NCI-H1436 (cell line): ENCODE measurements around the gene OGN.
A peak's percentile ranks its signal among the peaks of the same experiment; 100 is the strongest.

Experiments used
- DNase-seq: peaks from one replicate; lab custom pipeline; 2025; lab: John Stamatoyannopoulos, UW

Gene OGN

DNA sequence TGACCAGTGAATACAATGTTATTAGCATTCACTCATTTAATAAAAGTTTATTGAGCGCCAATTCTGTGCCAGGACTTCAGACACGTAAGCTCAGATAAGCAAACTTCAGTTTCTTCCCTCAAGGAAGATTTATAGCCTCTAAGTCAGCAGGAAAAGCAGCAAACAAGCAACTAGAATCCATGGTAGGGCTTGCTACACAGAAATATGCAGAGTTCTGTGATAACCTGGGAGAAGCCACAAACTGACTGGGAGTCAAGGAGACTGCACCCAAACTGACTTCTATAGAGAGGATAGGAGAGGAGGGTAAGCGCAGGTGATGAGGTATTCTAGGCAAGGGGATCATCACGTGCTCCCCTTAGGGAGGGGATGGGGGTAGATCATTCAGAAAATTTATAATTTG, 1.4 kb upstream of the OGN start:
- DNase-seq, result no peak

DNA sequence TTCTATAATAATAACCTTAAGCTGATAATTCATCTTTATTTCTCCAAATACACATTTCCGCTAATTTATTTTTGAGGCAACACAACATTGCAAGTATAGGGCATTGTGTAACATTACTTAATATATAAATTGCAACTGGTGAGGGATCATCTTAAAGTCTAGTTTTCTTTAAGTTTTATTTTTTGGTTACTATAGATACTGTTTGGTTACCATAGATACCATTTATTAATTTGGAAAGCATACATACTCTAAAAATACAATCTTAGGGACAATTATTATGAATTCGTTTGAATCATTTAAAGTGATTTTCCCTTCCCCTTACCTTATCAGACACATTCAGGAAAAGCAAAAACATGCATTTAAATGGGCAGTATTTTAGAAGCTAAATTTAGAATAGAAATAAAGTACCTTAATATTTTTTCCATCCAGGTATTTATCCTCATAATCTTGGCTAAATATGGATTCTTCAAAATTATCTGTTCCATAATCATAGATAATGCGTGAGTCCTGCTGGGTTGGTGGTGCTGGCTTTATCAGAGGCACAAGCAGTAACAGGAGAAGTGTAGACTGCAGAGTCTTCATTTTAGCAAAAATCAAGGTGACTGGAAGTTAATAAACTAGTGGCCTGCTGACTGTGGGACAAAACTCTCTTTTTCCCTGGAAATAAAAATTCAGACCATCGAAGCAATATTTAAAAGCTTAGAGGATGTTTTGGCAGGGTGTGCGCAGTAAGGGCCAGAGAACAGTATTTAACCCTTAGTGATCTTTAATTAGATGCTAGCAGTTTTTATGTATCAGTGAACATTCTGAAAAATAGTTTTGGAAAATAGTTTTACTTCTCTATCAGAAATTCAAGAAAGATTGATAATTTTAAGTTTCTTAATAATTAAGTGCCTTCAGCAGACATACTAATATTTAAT, 1.3 kb downstream of the OGN start:
- DNase-seq, result no peak

DNA sequence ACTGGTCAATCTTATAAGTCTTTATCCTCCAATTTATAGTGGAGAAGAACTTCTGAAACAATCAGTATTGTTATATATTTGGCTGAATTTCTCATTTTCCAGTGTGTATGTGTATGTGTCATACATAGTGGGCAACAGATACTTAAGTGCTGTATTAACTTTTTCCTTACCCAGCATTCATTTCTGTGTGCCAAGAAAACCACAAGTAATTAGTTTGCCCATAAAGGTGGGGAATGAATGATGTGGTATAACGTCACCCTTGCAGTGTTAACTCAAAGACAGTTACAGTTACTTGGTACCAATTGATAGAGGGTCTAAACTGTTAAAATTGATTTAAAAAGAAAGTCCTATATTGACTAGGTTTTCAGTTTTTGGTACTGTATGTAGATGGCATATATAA, 2.0 kb downstream of the OGN start:
- no peak for DNase-seq

GRCh38 chr9:92397853-92398252, 6.5 kb downstream of the OGN start:
- DNase-seq, result no peak

GRCh38 chr9:92395617-92396016, 8.8 kb downstream of the OGN start:
- no peak for DNase-seq

- DNase-seq, result no peak
Observed at GRCh38 chr9:92393686-92394085, 10.7 kb downstream of the OGN start.

DNA sequence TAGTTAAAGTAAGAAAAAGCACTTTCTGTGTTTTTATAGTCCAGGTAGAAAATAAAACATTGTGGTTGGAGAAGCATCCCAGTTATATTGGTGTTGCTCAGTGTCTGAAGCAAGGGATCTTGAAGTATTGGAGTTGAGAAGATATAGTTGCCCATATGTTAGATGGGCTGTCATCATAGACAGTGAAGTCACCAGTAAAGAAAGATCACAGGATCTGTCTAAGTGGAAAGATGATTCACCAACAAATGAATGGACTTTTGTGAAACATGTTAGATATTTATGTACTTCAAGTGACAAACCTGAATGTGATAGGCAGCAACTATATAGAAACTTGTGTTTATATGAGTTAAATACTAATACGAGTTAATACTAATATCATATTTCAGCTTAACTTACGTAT, 11.7 kb downstream of the OGN start:
- no peak for DNase-seq

GRCh38 chr9:92385953-92386352, 18.4 kb downstream of the OGN start:
- DNase-seq, result no peak

DNA sequence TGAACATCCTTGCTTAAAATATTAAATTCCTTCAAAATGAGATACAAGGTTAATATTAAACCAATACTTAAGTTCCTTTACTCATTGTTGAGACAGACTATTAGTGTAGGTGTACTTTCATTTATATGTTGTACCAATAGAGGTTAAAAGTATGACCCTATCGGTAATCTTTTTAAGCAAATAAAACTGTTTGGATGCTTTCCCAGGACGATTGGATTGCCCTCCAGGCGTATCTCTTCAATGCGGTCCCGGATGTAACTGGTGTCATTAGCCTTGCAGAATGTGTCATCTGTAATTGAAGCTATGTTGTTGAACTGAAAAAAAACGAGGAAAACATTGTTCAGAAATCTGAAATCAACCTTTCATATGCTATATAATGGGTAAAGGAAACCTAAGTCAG, 18.9 kb downstream of the OGN start:
- DNase-seq, result no peak

GRCh38 chr9:92385001-92385400, 19.4 kb downstream of the OGN start:
- DNase-seq, result no peak

DNA sequence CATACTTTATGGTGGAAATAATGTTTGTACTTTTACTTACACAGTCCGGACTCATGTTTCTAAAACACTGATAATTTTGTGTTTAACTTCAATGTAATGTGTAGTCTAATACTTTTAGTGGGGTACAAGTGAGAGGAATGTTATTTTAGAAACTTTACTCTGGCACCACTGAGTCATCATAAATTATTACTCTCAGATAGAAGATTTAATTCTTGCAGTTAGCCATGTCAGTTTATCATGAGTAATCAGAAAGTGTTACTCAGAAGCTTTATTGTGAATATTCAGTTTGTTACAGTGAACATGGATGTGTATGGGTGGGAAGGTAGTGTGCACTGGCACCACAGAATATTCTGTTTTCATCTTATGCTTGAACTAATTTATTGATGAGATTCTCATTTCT, 20.0 kb downstream of the OGN start:
- no peak for DNase-seq

DNA sequence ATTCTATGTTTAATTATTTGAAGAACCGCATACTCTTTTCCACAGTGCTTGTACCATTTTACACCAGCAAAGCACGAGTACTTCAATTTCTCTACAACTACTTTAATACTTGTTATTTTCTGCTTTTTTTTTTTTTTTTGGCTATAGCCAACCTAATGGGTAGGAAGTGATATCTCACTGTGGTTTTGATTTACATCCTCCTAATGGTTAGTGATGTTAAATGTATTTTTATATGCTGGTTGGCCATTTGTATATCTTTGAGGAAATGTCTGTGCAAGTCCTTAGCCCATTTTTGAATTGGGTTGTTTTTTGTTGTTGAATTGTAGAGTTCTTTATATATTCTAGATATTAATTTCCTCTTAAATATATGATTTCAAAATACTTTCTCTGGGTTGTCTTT, 22.6 kb downstream of the OGN start:
- DNase-seq, result no peak

- DNase-seq, result no peak
Observed at GRCh38 chr9:92380603-92381002, 23.8 kb downstream of the OGN start.

DNA sequence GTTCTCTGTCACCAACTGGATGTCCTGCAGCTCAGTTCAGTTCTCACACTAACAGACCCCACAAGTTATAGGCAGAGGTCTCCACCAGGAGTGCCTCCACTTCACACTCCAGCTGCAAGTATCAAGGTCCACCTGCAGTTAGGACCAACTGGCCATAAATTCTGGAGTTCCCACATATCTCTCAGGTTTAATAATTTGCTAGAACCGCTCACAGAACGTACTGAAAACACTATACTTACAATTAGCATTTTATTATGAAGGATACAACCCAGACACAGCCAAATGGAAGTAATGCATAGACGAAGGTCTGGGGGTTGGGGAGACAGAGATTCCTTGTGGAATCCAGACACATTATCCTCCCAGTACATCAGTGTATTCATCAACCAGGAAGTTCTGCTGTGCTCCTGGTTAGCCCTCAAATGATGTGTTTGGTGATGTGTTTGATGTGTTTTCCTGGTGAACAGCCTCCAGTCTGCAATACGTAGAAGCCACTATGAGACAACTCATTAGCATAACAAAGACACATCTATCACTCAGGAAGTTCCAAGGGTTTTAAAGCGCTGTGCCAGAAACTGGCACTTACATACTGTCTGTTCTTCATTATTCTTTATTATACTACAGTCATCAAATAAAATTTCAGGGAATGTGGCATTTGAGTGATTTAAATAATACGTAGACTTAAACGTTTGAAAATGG, 25.4 kb downstream of the OGN start:
- DNase-seq, result peak; percentile 36

DNA sequence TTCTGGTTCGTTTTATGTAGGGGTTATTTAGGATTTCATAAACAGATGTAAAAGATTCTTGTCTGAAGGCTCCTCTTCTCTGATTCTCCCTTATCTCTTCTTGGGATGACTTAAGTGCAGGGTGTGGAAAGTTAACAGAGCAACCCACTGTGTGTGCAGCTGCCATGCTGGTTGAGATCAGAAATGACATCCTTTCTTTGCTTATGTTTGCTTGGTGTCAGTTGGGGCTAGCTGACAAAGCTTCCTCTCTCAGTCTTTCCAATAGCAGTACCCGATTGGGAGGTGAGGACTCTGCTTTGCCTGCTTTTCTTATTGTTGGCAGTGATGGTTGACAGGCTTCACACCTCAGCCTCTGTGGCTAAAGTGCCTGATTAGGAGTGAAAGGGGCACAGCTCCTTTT, 26.5 kb downstream of the OGN start:
- DNase-seq, result no peak

GRCh38 chr9:92373167-92373566, 31.2 kb downstream of the OGN start:
- DNase-seq, result no peak

GRCh38 chr9:92369075-92369474, 35.3 kb downstream of the OGN start:
- no peak for DNase-seq

GRCh38 chr9:92360083-92360482, 44.3 kb downstream of the OGN start:
- no peak for DNase-seq

GRCh38 chr9:92359394-92359995, 44.9 kb downstream of the OGN start:
- DNase-seq, result no peak

GRCh38 chr9:92353051-92353450, 51.3 kb downstream of the OGN start:
- no peak for DNase-seq

DNA sequence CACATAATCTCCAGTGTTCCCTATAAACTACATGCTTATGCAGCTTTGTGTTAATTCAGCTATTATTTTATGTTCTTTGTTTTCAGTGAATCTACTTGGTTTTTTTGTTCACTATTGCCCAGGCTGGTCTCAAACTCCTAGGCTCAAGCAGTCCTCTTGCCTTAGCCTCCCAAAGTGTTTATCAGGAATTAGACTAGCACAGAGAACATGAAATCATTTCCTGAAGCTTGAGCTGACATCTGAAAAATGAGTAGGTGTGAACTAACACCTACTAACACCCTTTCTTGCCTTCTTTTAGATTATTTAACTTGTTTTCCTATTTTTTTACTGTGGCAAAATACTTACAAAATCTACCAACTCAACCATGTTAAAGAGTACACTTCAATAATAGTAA, 53.6 kb downstream of the OGN start:
- no peak for DNase-seq

DNA sequence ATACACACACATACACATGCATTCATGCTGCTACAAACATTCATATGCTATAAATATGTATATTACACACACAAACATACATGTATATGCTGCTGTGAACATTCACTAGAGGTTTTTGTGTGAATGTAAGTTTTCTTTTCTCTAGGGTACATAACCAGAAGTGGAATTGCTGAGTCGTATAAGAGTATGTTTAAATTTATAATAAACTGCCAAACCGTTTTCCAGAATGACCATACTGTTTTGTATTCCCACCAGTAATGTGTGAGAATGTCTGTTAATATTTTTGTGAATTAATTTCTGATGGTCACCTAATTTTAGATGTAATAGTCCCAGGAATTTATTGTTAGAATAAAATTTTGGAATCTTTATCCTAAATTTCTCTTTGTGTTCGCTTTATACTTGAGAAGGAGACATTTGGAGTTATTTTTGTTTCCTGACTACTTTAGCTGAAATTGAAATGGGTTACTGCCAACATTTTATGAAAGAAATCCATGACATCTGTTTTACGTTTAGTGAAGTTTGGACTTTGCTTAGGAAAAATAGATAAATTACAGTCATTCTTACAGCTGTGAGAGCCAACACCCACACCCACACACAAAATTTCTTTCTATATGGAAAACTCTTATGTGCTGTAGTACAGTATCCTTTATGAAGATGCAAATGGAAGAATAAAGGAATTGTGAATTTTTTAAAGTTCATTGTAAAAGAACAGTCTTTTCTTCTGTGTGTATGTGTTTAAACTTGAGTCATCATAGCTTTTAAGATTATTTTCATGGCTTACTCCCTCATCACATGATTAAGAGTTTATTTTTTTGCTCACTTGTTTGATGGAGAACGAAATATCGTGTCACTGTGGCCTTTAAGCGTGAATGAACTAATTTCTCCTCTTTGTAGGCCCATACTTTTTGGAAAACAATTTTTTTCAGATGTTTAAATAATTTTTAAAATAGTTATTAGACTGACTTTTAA, 54.3 kb downstream of the OGN start:
- no peak for DNase-seq
